ENCODE data around the gene CD80. TPM values are rescaled to one million over a fixed set of nuclear protein-coding genes. Genes with fewer than 3 reads are reported as not detected.

The CD80 gene
- total and polyA plus RNA-seq, 2 donors = 3.3 to 6.2 TPM

GRCh38 chr3:119586733-119587172 is 27.3 kb upstream of the CD80 start:
- 90% methylated on average over 3 of the region's 3 CpGs for WGBS
- H3K27ac ChIP-seq (ENCODE audit: low read depth in 1 of 2, low read length in 1 of 2) = no peak overlapping the region
- DNase-seq (ENCODE audit: low read depth in 6 of 9, low spot score in 9 of 9) = no peak

GRCh38 chr3:119585856-119586570 is 26.6 kb upstream of the CD80 start:
- no peak for DNase-seq (ENCODE audit: low read depth in 6 of 9, low spot score in 9 of 9)
- no peaks in the 10 kb centered on the region for H3K9me3 ChIP-seq (ENCODE audit: control insufficient read depth in 2 of 2, insufficient read depth in 1 of 2, low read length in 1 of 2)
- no peak overlapping the region for H3K4me3 ChIP-seq (ENCODE audit: low read length in 2 of 2)
- H3K27ac ChIP-seq (ENCODE audit: low read depth in 1 of 2, low read length in 1 of 2) = no peak overlapping the region
- 99% methylated on average over 11 of the region's 11 CpGs for WGBS
- H3K36me3 ChIP-seq (ENCODE audit: control insufficient read depth in 2 of 2, insufficient read depth in 2 of 2, low read length in 1 of 2) = no peaks in the 10 kb centered on the region
- no peaks in the 10 kb centered on the region for H3K27me3 ChIP-seq (ENCODE audit: control insufficient read depth in 2 of 2, insufficient read depth in 1 of 2, low read length in 1 of 2)
- no peaks in the 10 kb centered on the region for H3K4me1 ChIP-seq (ENCODE audit: control insufficient read depth in 2 of 2, insufficient read depth in 2 of 2, low read length in 2 of 2)

More at GRCh38 chr3:119586733-119587172, 27.3 kb upstream of the CD80 start:
- Histone ChIP-seq H3K4me3 (ENCODE audit: low read length in 2 of 2) (no peak overlapping the region), H3K36me3 (ENCODE audit: control insufficient read depth in 2 of 2, insufficient read depth in 2 of 2, low read length in 1 of 2) (no peaks in the 10 kb centered on the region), H3K9me3 (ENCODE audit: control insufficient read depth in 2 of 2, insufficient read depth in 1 of 2, low read length in 1 of 2) (no peaks in the 10 kb centered on the region), H3K27me3 (ENCODE audit: control insufficient read depth in 2 of 2, insufficient read depth in 1 of 2, low read length in 1 of 2) (no peaks in the 10 kb centered on the region), H3K4me1 (ENCODE audit: control insufficient read depth in 2 of 2, insufficient read depth in 2 of 2, low read length in 2 of 2) (no peaks in the 10 kb centered on the region)

- peaks cover 0 to 4% of the 10 kb centered on the region in 2 donors for H3K4me1 ChIP-seq (ENCODE audit: control insufficient read depth in 2 of 2, insufficient read depth in 2 of 2, low read length in 2 of 2)
- no peak overlapping the region for H3K4me3 ChIP-seq (ENCODE audit: low read length in 2 of 2)
- 98% methylated on average over 10 of the region's 10 CpGs for WGBS
- H3K36me3 ChIP-seq (ENCODE audit: control insufficient read depth in 2 of 2, insufficient read depth in 2 of 2, low read length in 1 of 2) = no peaks in the 10 kb centered on the region
- no peaks in the 10 kb centered on the region for H3K9me3 ChIP-seq (ENCODE audit: control insufficient read depth in 2 of 2, insufficient read depth in 1 of 2, low read length in 1 of 2)
- DNase-seq (ENCODE audit: low read depth in 6 of 9, low spot score in 9 of 9) = no peak
- no peak overlapping the region for H3K27ac ChIP-seq (ENCODE audit: low read depth in 1 of 2, low read length in 1 of 2)
- peaks cover 0 to 2% of the 10 kb centered on the region in 2 donors for H3K27me3 ChIP-seq (ENCODE audit: control insufficient read depth in 2 of 2, insufficient read depth in 1 of 2, low read length in 1 of 2)
Measured at GRCh38 chr3:119585208-119585607, 25.8 kb upstream of the CD80 start.

- Histone ChIP-seq H3K4me1 (ENCODE audit: control insufficient read depth in 2 of 2, insufficient read depth in 2 of 2, low read length in 2 of 2) (peaks cover 0 to 13% of the 10 kb centered on the region in 2 donors), H3K27ac (ENCODE audit: low read depth in 1 of 2, low read length in 1 of 2) (no peak overlapping the region), H3K9me3 (ENCODE audit: control insufficient read depth in 2 of 2, insufficient read depth in 1 of 2, low read length in 1 of 2) (no peaks in the 10 kb centered on the region), H3K27me3 (ENCODE audit: control insufficient read depth in 2 of 2, insufficient read depth in 1 of 2, low read length in 1 of 2) (peaks cover 0 to 10% of the 10 kb centered on the region in 2 donors), H3K36me3 (ENCODE audit: control insufficient read depth in 2 of 2, insufficient read depth in 2 of 2, low read length in 1 of 2) (no peaks in the 10 kb centered on the region), H3K4me3 (ENCODE audit: low read length in 2 of 2) (no peak overlapping the region)
- WGBS = 94% methylated on average over 6 of the region's 6 CpGs
- DNase-seq (ENCODE audit: low read depth in 6 of 9, low spot score in 9 of 9) = no peak
Measured at GRCh38 chr3:119582178-119582577, 22.8 kb upstream of the CD80 start.

- DNase-seq (ENCODE audit: low read depth in 6 of 9, low spot score in 9 of 9) = peak in 4 of 9 donors; percentile 13 to 32 (median 25)
- WGBS = 20% methylated on average over 16 of the region's 16 CpGs
- no peaks in the 10 kb centered on the region for H3K36me3 ChIP-seq (ENCODE audit: control insufficient read depth in 2 of 2, insufficient read depth in 2 of 2, low read length in 1 of 2)
- peaks cover 0 to 13% of the 10 kb centered on the region in 2 donors for H3K4me1 ChIP-seq (ENCODE audit: control insufficient read depth in 2 of 2, insufficient read depth in 2 of 2, low read length in 2 of 2)
- H3K9me3 ChIP-seq (ENCODE audit: control insufficient read depth in 2 of 2, insufficient read depth in 1 of 2, low read length in 1 of 2) = no peaks in the 10 kb centered on the region
- peaks cover 0 to 10% of the 10 kb centered on the region in 2 donors for H3K27me3 ChIP-seq (ENCODE audit: control insufficient read depth in 2 of 2, insufficient read depth in 1 of 2, low read length in 1 of 2)
- peak overlapping the region; percentile 64 to 82 for H3K27ac ChIP-seq (ENCODE audit: low read depth in 1 of 2, low read length in 1 of 2)
- peak overlapping the region; percentile 44 to 64 for H3K4me3 ChIP-seq (ENCODE audit: low read length in 2 of 2)
Measured at GRCh38 chr3:119580067-119580760, 20.8 kb upstream of the CD80 start.

GRCh38 chr3:119579366-119580066 is 20.1 kb upstream of the CD80 start, which contains the start of gene ADPRH:
ADPRH (plus strand) TSS chr3:119579492; CDS start chr3:119582170, 2,678 bp downstream.
- Histone ChIP-seq H3K27me3 (ENCODE audit: control insufficient read depth in 2 of 2, insufficient read depth in 1 of 2, low read length in 1 of 2) (peaks cover 0 to 10% of the 10 kb centered on the region in 2 donors), H3K36me3 (ENCODE audit: control insufficient read depth in 2 of 2, insufficient read depth in 2 of 2, low read length in 1 of 2) (no peaks in the 10 kb centered on the region), H3K4me3 (ENCODE audit: low read length in 2 of 2) (peak within 1 kb of the TSS; percentile 44 to 64), H3K4me1 (ENCODE audit: control insufficient read depth in 2 of 2, insufficient read depth in 2 of 2, low read length in 2 of 2) (peaks cover 0 to 13% of the 10 kb centered on the region in 2 donors), H3K9me3 (ENCODE audit: control insufficient read depth in 2 of 2, insufficient read depth in 1 of 2, low read length in 1 of 2) (no peaks in the 10 kb centered on the region), H3K27ac (ENCODE audit: low read depth in 1 of 2, low read length in 1 of 2) (peak within 1 kb of the TSS; percentile 64 to 82)
- 2% methylated on average over 68 of the region's 68 CpGs for WGBS
- DNase-seq (ENCODE audit: low read depth in 6 of 9, low spot score in 9 of 9) = peak in 7 of 9 donors; percentile 22 to 66 (median 31)

GRCh38 chr3:119575507-119575906 is 16.1 kb upstream of the CD80 start:
- Histone ChIP-seq H3K4me3 (ENCODE audit: low read length in 2 of 2) (no peak overlapping the region), H3K27ac (ENCODE audit: low read depth in 1 of 2, low read length in 1 of 2) (no peak overlapping the region), H3K4me1 (ENCODE audit: control insufficient read depth in 2 of 2, insufficient read depth in 2 of 2, low read length in 2 of 2) (peaks cover 0 to 12% of the 10 kb centered on the region in 2 donors), H3K36me3 (ENCODE audit: control insufficient read depth in 2 of 2, insufficient read depth in 2 of 2, low read length in 1 of 2) (no peaks in the 10 kb centered on the region), H3K27me3 (ENCODE audit: control insufficient read depth in 2 of 2, insufficient read depth in 1 of 2, low read length in 1 of 2) (peaks cover 0 to 10% of the 10 kb centered on the region in 2 donors), H3K9me3 (ENCODE audit: control insufficient read depth in 2 of 2, insufficient read depth in 1 of 2, low read length in 1 of 2) (no peaks in the 10 kb centered on the region)
- DNase-seq (ENCODE audit: low read depth in 6 of 9, low spot score in 9 of 9) = no peak

- no peak overlapping the region for H3K27ac ChIP-seq (ENCODE audit: low read depth in 1 of 2, low read length in 1 of 2)
- 95% methylated on average over 5 of the region's 5 CpGs for WGBS
- no peaks in the 10 kb centered on the region for H3K36me3 ChIP-seq (ENCODE audit: control insufficient read depth in 2 of 2, insufficient read depth in 2 of 2, low read length in 1 of 2)
- no peaks in the 10 kb centered on the region for H3K9me3 ChIP-seq (ENCODE audit: control insufficient read depth in 2 of 2, insufficient read depth in 1 of 2, low read length in 1 of 2)
- no peaks in the 10 kb centered on the region for H3K4me1 ChIP-seq (ENCODE audit: control insufficient read depth in 2 of 2, insufficient read depth in 2 of 2, low read length in 2 of 2)
- H3K4me3 ChIP-seq (ENCODE audit: low read length in 2 of 2) = no peak overlapping the region
- DNase-seq (ENCODE audit: low read depth in 6 of 9, low spot score in 9 of 9) = no peak
- no peaks in the 10 kb centered on the region for H3K27me3 ChIP-seq (ENCODE audit: control insufficient read depth in 2 of 2, insufficient read depth in 1 of 2, low read length in 1 of 2)
Measured at GRCh38 chr3:119571688-119572087, 12.3 kb upstream of the CD80 start.

- no peaks in the 10 kb centered on the region for H3K36me3 ChIP-seq (ENCODE audit: control insufficient read depth in 2 of 2, insufficient read depth in 2 of 2, low read length in 1 of 2)
- no peaks in the 10 kb centered on the region for H3K9me3 ChIP-seq (ENCODE audit: control insufficient read depth in 2 of 2, insufficient read depth in 1 of 2, low read length in 1 of 2)
- H3K4me3 ChIP-seq (ENCODE audit: low read length in 2 of 2) = no peak overlapping the region
- H3K27ac ChIP-seq (ENCODE audit: low read depth in 1 of 2, low read length in 1 of 2) = peak overlapping the region in 1 of 2 donors; percentile 55
- 96% methylated on average over 1 of the region's 1 CpG for WGBS
- H3K4me1 ChIP-seq (ENCODE audit: control insufficient read depth in 2 of 2, insufficient read depth in 2 of 2, low read length in 2 of 2) = no peaks in the 10 kb centered on the region
- no peaks in the 10 kb centered on the region for H3K27me3 ChIP-seq (ENCODE audit: control insufficient read depth in 2 of 2, insufficient read depth in 1 of 2, low read length in 1 of 2)
- DNase-seq (ENCODE audit: low read depth in 6 of 9, low spot score in 9 of 9) = no peak
Measured at GRCh38 chr3:119571230-119571629, 11.8 kb upstream of the CD80 start.

Measured in thymus (tissue), 11 donors.